Hindlimb muscle (tissue), 1 donor: ENCODE results near the gene PFN3. TPM values are rescaled to one million over a fixed set of nuclear protein-coding genes. Genes with fewer than 3 reads are reported as not detected.

Experiments used
- DNase-seq: peaks from one replicate; pipeline ENCODE4 v3.0.0-alpha.2; 2013
- polyA plus RNA-seq: library from polyadenylated mRNA; unstranded; fragments of 120-200 nt; gene quantifications from one replicate; pipeline ENCODE4 v1.2.1, GENCODE V29; 2013; ENCODE audit not compliant: insufficient read length

Gene PFN3
- polyA plus RNA-seq: not detected

DNA sequence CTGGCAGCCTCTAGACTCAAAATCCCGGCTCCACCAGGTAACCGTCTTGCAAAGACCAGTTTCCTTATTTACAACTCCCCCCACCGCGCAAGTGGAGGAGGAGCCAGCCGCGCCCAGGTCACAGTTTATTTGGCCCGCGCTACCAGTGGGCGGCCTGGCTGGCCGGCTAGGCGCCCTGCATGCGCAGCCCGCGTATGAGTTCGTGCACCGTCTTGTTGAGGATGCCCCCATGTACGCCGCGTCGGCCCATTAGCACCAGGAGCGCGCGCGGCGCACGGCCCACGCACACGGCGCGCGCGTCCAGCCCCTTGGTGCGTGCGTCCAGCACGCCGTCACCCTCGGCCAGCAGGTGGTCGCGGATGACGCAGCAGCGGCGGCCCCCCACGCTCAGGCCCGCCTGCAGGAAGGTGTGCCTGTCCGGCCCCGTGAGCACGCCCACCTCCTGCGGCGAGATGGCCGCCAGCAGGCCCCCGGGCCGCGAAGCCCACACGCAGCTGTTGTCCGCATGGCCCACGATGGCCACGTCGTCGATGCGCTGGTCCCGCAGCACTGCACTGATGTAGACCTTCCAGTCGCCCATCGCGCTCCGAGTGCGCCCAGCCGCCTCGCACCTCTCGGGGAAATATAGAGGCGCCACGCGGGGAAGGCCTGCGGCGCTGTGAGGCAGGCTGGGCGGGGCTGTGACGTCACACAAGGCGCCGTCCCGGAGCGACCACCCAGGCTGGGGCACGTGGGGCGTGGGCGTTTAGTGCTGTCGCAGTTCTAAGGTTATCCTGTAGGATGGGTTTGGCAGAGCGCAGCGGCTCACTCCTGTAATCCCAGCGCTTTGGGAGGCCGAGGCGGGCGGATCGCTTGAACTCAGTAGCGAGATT lies at the start of gene PFN3:
Gene PFN3, minus strand, starts transcription at position 665 of the 872 bp plus-strand sequence. Its CDS starts 85 bp downstream, at position 580.
- no peak for DNase-seq

- DNase-seq: no peak
These were observed 48.9 kb upstream of the PFN3 start for GRCh38 chr5:177449140-177450061.

DNA sequence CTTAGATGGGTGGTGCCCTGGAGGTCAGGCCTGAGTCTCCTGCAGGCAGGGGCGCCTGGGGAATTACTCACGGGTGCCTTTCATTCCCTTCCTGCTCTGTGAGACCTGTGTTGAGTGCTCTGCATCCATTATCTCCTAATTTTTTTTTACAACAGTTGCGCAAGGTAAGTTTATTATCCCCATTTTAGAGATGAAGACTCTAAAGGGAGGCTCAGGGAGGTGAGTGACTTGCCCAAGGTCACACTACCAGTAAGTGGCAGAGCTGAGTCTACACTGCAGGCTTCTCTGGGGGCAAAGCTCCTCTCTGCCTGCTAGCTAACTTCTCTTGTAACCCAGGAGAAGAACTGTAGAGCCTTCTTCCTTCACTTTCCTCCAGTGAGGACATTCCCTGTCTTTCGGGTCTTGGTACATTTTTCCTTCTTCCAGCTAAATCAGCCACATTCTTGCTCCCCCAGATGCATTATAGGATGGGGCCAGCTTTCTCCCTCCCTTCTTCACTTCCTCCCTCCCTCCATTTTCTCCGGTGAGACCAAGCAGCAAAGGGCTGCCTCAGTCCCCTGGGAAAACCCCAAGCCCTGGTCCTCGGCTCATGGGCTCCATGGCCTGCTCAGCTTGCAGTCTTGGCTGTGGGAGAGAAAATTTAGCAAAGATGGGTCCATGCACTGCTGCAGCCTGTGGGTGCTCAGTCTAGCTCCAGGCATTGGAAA lies 47.9 kb upstream of the PFN3 start:
- no peak for DNase-seq

GRCh38 chr5:177447611-177448243 lies 47.3 kb upstream of the PFN3 start:
- no peak for DNase-seq

DNA sequence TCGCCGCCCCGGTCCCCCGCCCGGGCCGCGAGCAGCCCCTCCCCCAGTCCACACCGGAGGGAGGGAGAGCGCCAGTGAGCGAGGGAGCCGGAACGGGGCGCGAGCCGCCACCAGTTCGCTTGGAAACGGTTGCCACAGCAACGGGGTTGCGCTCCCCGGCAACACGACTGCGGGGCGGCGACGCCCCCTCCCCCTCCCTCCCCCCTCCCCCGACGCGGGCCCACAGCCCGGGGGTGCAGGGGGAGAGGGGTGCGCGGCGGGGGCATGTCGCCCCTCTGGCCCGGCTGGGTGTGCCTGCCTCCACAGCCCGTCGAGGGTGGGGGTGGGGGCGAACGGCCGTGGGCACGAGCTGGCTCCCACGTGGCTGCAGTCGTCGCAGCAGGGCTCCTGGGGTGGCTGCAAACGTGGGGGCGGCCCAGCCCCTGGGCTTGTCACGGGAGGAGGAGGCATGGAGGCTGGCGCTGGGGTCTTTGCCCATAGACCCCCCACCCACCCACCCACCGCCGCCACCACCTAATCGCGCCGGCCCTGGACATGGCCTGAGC lies 46.7 kb upstream of the PFN3 start:
- DNase-seq: no peak

DNA sequence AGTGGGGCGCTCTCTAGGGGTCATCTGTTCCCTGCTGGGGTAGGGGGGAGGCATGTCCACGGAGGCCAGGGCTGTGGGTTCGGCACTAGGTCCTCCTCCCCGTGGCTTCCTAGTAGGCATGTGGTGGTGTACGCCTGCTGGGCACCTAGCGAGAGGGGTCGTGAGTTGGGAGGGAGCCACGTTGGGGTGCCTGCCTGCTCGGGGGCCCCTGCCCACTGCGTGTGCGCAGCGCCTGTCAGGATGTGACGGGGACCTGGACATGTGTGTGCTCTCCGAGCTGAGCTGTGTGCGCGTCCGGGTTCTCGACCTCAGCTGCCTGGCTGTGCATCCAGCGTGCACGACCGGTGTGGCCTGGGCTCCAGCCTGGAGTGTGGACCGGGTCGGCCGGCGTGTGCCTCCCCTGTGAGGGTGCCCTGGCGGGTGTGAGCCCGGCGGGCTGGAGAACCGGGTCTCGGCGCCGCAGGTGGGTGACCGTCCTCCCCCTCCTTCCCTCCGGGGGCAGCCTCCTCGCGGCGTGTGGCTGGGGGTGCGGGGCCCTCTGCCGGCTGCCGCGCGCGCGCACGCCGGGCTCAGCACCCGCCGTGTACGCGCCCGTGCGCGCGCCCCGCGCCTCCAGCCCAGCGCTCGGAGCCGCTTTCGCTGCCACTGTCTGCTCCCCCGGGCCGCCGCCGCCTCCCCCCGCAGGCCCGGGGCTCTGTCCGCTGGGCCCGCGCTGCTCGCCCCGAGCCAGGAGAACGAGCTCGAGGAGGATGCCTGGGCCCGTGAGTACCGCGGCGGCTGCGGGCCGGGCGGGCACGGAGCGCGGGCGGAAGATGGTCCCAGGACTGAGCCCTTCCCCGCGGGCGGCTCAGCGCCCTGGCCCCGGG lies 46.0 kb upstream of the PFN3 start, which contains the start of gene PRR7:
Gene PRR7, plus strand, starts transcription at position 615 of the 866 bp plus-strand sequence. CDS start 8,254 bp downstream, outside the sequence.
- DNase-seq: peak; percentile 82

DNA sequence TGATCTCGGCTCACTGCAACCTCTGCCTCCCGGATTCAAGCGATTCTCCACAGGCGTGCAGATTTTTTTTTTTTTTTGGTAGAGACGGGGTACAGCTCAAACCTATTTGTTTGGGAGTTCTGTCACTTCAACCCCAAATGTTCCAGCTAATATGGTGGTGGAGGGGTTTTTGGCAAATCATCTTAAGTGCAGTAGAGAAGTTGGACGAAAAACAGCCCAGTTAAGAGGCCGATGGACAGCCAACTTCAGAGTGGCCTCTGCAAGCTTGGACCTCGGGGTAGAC lies 45.4 kb upstream of the PFN3 start:
- no peak for DNase-seq

DNA sequence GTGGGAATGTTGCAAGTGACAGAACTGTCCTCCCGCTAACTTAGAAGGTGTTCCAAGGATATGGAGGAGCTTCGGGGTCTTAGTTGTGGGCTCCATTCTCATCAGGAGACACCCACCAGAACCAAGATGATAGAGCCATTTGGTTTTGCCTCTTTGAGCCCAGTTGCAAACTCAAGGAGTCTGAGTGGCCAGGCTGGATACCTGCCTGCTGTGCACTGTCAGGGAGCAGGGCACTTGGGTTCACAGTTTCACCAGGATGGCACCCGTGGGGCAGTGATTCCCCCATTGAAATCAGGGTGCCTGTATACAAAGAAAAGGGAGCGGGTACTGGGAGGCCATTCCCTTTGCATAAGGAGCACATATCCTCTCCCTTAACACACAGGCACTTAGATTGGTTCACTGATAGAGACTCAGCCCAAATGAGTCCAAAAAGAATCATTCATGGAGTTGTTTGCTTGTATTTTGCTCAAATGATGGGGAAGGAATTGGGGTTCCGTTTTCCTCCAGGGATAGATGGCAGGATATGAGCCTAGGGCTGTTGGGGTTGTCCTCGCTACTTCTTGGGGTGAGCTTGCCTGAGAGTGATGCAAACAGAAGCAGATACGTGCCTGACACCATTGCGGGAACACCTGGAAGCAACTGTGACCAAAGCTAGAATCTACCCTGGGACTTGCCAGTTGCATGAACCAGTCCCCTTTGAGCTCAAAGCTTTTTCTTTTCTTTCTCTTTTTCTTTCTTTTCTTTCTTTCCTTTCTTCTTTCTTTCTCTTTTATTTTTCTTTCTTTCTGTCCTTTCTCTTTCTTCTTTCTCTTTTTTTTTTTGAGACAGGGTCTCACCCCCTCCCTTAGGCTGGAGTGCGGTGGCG lies 44.8 kb upstream of the PFN3 start:
- no peak for DNase-seq

DNA sequence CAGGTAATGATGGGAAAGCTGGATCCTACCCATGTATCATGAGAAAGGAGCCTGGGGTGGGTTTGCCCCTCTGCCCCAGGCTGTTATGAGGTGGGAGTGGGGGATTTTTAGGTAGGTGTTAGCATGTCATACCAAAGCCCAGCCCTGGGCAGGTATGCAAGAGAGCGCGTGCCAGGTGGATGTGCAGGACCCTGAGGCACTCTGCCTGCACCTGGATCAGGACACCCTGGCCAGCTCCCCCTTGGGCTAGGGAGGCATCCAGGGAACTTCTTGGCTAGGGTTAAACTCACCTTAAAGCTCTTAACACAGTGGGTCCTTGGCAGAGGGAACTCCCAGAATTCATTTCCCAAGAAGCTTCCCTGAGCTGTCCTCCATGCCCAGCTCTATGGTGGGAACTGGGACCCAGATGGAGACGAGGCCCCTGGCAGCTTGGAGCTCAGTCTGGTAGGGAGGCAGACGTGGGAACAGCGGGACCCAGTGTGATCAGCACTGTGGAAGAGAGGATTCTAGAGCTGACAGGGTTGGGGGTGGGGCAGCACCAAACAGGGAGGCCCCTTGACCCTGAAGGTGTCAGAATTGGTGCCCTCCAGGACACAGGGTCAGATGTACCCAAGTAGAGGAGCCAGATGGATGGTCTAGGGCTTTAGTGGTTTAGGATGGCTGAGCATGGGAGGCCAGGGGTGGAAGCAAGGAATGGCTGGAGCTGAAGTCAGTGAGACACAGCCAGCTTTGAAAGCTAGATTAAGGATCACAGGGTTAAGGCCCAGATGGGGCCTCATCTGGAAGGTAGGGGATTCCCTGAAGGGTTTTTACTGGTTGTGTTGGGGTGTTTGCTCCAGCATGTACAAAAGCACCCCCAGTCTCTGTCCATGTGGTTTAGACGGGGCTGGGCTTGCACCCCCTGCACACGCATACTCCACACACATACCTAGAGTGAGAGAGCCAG lies 43.9 kb upstream of the PFN3 start:
- no peak for DNase-seq

- no peak for DNase-seq
These were observed 42.9 kb upstream of the PFN3 start for GRCh38 chr5:177443144-177443983.

DNA sequence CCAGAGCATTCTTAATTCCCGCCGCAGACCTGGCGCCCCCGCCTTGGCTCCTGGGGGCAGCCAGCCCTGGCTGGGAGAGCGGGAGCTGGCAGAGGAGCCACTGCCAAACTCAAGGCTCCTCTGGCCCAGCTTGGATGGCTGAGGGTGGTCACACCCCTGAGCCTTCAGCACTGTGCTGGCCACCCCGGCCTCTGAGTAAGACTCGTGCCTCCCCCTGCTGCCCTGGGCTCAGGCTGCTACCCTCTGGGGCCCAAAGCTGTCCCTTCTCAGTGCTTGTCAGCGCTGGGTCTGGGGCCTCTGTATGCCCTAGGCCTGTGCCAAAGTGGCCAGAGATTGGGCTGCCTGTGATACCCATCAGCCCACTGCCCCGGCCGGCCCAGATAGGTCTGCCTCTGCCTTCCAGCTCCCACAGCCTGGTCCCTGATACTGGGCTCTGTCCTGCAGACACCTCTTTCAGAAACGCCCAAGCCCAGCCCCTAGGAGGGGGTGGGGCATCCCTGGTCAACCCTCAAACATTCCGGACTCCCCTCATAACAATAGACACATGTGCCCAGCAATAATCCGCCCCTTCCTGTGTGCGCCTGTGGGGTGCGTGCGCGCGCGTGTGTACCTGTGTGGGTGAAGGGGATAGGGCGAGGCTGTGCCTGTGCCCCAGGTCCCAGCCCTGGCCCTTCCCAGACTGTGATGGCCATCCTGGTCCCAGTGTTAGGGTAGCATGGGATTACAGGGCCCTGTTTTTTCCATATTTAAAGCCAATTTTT lies 41.8 kb upstream of the PFN3 start:
- no peak for DNase-seq

DNA sequence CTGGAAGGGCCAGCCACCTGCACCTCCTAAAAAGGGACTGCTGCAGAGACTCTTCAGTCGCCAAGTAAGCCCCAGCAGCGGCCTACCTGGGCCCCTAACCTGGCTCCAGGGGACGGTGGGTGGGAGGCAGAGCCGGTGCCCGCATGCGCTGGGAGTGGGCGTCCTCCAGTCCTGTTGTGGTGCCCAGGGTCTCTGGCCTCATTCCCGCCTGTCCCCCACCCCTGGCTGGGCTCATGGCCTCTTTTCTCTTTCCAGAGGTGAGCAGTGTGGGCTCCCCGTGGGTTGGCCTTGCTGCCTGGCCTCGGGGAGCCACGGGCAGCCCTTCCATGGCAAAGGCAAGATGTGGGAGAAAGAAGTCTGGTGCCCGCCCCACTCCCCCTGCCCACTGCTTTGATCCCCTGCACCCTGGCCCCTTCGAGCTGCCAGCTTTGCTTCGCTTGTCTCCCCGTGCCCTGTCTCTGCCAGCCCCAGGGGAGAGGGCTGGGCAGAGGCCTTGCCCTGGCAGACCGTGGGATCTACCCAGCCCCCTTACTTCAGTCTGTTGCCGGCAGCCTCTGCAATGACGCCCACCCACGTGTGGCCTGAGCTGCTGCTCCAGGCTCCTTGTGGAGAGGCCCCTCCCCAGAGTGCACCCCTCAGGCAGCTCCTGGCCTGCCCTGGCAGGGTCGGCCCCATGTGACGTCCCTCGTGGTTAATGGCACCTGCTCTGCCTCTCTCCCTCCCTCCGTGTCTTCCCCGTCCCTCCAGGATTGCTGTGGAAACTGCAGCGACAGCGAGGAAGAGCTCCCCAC lies 40.7 kb upstream of the PFN3 start:
- no peak for DNase-seq

DNA sequence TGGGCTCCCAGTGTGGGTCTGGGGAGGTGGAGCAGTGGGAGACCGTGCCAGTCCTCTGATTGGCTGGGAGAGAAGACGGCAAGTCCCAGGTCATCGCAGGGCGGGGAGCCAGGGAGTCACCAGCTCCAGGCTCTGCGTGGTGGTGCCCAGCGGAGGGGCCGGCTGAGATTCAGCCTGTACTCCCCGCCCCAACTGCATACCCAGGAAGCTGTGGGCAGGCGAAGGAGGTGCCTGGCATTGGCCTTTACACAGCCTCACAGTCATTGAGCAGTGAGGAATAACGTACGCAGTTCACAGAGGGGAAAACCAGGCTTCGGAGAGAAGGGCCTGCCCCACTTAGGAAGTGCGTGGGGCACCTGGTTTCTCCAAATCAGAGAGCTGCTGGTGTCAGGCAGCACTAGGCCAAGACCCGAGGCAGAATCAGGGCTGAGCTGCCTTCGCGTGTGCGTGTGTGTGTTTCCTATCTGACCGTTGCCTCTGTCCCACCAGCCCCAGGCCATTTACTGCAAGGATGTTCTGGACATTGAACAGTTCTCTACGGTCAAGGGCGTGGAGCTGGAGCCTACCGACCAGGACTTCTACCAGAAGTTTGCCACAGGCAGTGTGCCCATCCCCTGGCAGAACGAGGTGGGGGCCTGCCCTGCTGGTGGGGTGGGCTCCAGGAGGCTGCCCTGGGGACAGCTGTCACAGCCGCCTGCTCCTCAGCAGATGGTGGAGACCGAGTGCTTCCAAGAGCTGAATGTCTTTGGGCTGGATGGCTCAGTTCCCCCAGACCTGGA lies 39.9 kb upstream of the PFN3 start:
- no peak for DNase-seq

- DNase-seq: no peak
These were observed 39.1 kb upstream of the PFN3 start for GRCh38 chr5:177439518-177440053.

GRCh38 chr5:177438468-177438867 lies 38.0 kb upstream of the PFN3 start:
- DNase-seq: no peak
